Measurements from ENCODE around the gene CHPF2. TPM values are rescaled to one million over a fixed set of nuclear protein-coding genes. Genes with fewer than 3 reads are reported as not detected.
A peak's percentile ranks its signal among the peaks of the same experiment; 100 is the strongest.

Gene CHPF2
- total and polyA plus RNA-seq, 2 of the 13 experiments (the other 11 are each of a cell fraction or from before 2014, with no cell fraction given) = 15.4 to 21.5 TPM

GRCh38 chr7:151250181-151251132, 18.2 kb downstream of the CHPF2 start:
- DNase-seq (ENCODE audit: low spot score) = no peak
- Histone ChIP-seq H3K27me3 (ENCODE audit: control insufficient read depth in 1 of 2, insufficient read depth in 2 of 2, low read length in 2 of 2) (peaks cover 20 to 90% of the 10 kb centered on the region in 2 experiments), H3K27ac (ENCODE audit: extremely low read length, insufficient read depth, low read length) (no peak overlapping the region), H3K9ac (ENCODE audit: insufficient read depth, low read depth, low read length) (no peak overlapping the region), H2AFZ (ENCODE audit: low read length) (no peak overlapping the region), H3K9me3 (ENCODE audit: low read length) (no peaks in the 10 kb centered on the region), H4K20me1 (ENCODE audit: insufficient read depth, low read length) (no peaks in the 10 kb centered on the region; the same call in 1 of the 2 replicates), H3K4me2 (ENCODE audit: low read depth, low read length) (0 out of 2 replicates have a peak overlapping the region, but pooled peaks have one; percentile 74), H3K36me3 (replicated peaks in 1 of 2; ENCODE audit: control insufficient read depth in 1 of 2, insufficient read depth in 2 of 2, low read length in 2 of 2) (no peaks in the 10 kb centered on the region), H3K4me3 (replicated peaks in 1 of 3; ENCODE audit: insufficient read depth in 1 of 3, low read depth in 2 of 3, low read length in 3 of 3) (no peak overlapping the region), H3K4me1 (ENCODE audit: insufficient read depth, low read length) (peaks cover 59% of the 10 kb centered on the region), H3K79me2 (ENCODE audit: insufficient read depth, low read length) (no peaks in the 10 kb centered on the region)
- WGBS (ENCODE audit: low lambda C conversion rate) = 36% methylated on average over 7 of the region's 7 CpGs
- ChIA-PET CTCF (ENCODE audit: low intra/inter-chr PET ratio, low total read pairs) (no interaction called here), POLR2A (no interaction called here)
- TF ChIP-seq MIER2 (CRISPR knock-in tag; IDR thresholded peaks at IDR 0.05) (no peak), MTF2 (CRISPR knock-in tag; IDR thresholded peaks at IDR 0.05; ENCODE audit: borderline replicate concordance) (no peak), MED8 (CRISPR knock-in tag; IDR thresholded peaks at IDR 0.05; ENCODE audit: insufficient replicate concordance) (no peak), ZNF547 (CRISPR knock-in tag; IDR thresholded peaks at IDR 0.05) (no peak), KDM5A (IDR thresholded peaks at IDR 0.05; ENCODE audit: borderline replicate concordance, low read length) (no peak), NR2F6 (IDR thresholded peaks at IDR 0.05) (no peak), NR2F6 (CRISPR knock-in tag; IDR thresholded peaks at IDR 0.05) (no peak), ZNF772 (CRISPR knock-in tag; IDR thresholded peaks at IDR 0.05) (no peak), ZNF562 (CRISPR knock-in tag; IDR thresholded peaks at IDR 0.05; ENCODE audit: borderline replicate concordance) (no peak), NFIC (IDR thresholded peaks at IDR 0.05; ENCODE audit: low read length) (no peak), ZFP37 (CRISPR knock-in tag; IDR thresholded peaks at IDR 0.05; ENCODE audit: borderline replicate concordance) (no peak), ZC3H13 (CRISPR knock-in tag; IDR thresholded peaks at IDR 0.05) (no peak), KMT2B (CRISPR knock-in tag; IDR thresholded peaks at IDR 0.05) (no peak), ZBTB10 (CRISPR knock-in tag; IDR thresholded peaks at IDR 0.05; ENCODE audit: borderline replicate concordance) (no peak), HOMEZ (CRISPR knock-in tag; IDR thresholded peaks at IDR 0.05; ENCODE audit: low read depth) (no peak), CHD4 (IDR thresholded peaks at IDR 0.05; ENCODE audit: borderline replicate concordance, low read length) (no peak), NFKBIZ (CRISPR knock-in tag; IDR thresholded peaks at IDR 0.05) (no peak), SIX1 (CRISPR knock-in tag; IDR thresholded peaks at IDR 0.05; ENCODE audit: borderline replicate concordance) (no peak), KDM1A (CRISPR knock-in tag; IDR thresholded peaks at IDR 0.05) (no peak), TEF (CRISPR knock-in tag; IDR thresholded peaks at IDR 0.05) (no peak)
- ATAC-seq = no peak
- FAIRE-seq = no peak
- intact Hi-C loops (cut with micrococcal nuclease; ENCODE audit: unreplicated experiment) (loop anchor here (2.0 kb wide), 1 partner anchor 52 kb away; no protein-coding TSS in a partner anchor), in situ Hi-C loops (cut with HindIII; ENCODE audit: extremely low pct_ligation_motif_present, low pct_unique_long_range_greater_than_20kb) (loop anchor here (5.0 kb wide), 1 partner anchor 52 kb away; no protein-coding TSS in a partner anchor)
- no TSS peak for BruUV-seq (replicated peaks)

Measured in HepG2 (cell line).